HEK293T (cell line): ENCODE measurements around the gene MAPK7.

ENCODE experiments used
- ARNT ChIP-seq: fragments of 450-650 bp; IDR thresholded peaks from 2 replicates; pipeline ENCODE4 v1.6.1; 2017; ENCODE audit warnings: mild to moderate bottlenecking
- BHLHE40 ChIP-seq: fragments of 450-650 bp; IDR thresholded peaks from 2 replicates; pipeline ENCODE4 v1.6.1; 2016; ENCODE audit warnings: mild to moderate bottlenecking, moderate library complexity, borderline replicate concordance
- FOXM1 ChIP-seq: fragments of 450-650 bp; IDR thresholded peaks from 2 replicates; pipeline ENCODE4 v1.6.1; 2017; ENCODE audit warnings: mild to moderate bottlenecking, borderline replicate concordance
- SP1 ChIP-seq: fragments of 450-650 bp; IDR thresholded peaks from 2 replicates; pipeline ENCODE4 v1.6.1; 2017
- SUZ12 ChIP-seq: fragments of 450-650 bp; IDR thresholded peaks from 2 replicates; pipeline ENCODE4 v1.6.1; 2016; ENCODE audit warnings: mild to moderate bottlenecking
- ZNF384 ChIP-seq: fragments of 450-650 bp; IDR thresholded peaks from 2 replicates; pipeline ENCODE4 v1.6.1; 2016

DNA sequence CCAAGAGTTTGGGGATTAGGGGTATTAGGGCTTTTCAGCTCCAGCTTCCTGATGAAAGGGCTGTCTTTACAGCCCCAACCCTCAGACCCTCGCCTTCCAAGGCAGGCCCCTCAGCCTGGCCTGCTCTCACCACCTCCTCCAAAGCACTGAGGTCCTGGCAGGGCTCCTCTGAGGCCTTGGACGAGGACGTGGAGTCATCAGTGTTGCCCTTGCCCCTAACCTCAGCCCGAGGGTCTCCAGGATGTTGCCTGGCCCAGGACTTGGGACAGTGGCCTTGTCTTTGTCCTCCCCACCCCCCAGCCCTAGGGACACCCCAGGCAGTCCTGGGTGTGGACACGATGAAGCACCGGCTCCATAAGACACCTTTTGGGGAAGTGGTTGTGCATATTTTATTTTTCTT, 44.0 kb upstream of the MAPK7 start:
- no peak for TF ChIP-seq ZNF384
- TF ChIP-seq SUZ12: no peak
- no peak for TF ChIP-seq FOXM1
- TF ChIP-seq BHLHE40: no peak
- TF ChIP-seq SP1: no peak
- no peak for TF ChIP-seq ARNT
